ENCODE results near the gene PAK5. TPM values are rescaled to one million over a fixed set of nuclear protein-coding genes. Genes with fewer than 3 reads are reported as not detected.

The PAK5 gene
- total RNA-seq, 1 experiment from 2014 or later = not detected

DNA sequence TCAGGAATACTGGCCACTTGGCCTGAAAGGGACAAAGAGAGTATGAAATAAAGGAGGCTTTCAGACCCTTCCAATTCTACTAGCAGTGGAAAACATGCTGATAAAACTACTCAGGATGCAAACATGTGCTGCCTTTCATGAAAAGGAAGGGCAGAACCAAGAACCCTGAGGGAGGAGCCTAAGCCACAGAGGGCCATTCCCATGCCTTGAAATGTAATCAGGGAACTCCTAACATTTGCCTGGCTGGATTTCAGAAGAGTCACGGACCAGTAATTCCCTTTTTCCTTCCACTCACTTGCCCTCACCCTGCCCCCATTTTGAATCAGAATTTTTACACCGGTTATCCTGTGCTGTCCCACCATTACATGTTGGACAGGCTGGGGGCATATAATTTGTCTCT lies 208.3 kb downstream of the PAK5 start:
- Histone ChIP-seq H3K36me3 (ENCODE audit: control insufficient read depth in 1 of 2, insufficient read depth in 2 of 2, low read length in 2 of 2) (no peaks in the 10 kb centered on the region), H3K4me1 (ENCODE audit: control insufficient read depth in 1 of 2, insufficient read depth in 2 of 2, low read length in 2 of 2) (no peaks in the 10 kb centered on the region), H2AFZ (ENCODE audit: low read depth, low read length, poor library complexity, severe bottlenecking) (no peak overlapping the region), H3K79me2 (ENCODE audit: insufficient read depth, low read length) (no peaks in the 10 kb centered on the region), H3K4me3 (replicated peaks in 1 of 2; ENCODE audit: low read depth in 1 of 2, low read length in 2 of 2) (no peak overlapping the region), H3K9me3 (ENCODE audit: control insufficient read depth in 1 of 2, insufficient read depth in 1 of 2, low read depth in 1 of 2, low read length in 2 of 2) (no peaks in the 10 kb centered on the region), H3K9ac (ENCODE audit: low read length) (no peak overlapping the region), H3K9me2 (ENCODE audit: insufficient read depth) (no peaks in the 10 kb centered on the region), H4K20me1 (ENCODE audit: insufficient read depth) (no peaks in the 10 kb centered on the region), H3K4me2 (ENCODE audit: low read length) (no peak overlapping the region), H3K27ac (ENCODE audit: low read depth, low read length) (no peak overlapping the region), H3K27me3 (ENCODE audit: insufficient read depth, low read length) (0 out of 2 replicates have a peak, but pooled peaks cover 8% of the 10 kb centered on the region)
- TF ChIP-seq JUND (IDR thresholded peaks at IDR 0.05) (no peak), SRF (IDR thresholded peaks at IDR 0.05; ENCODE audit: low read depth) (no peak), SIN3A (IDR thresholded peaks at IDR 0.05; ENCODE audit: low read depth) (no peak), CEBPB (IDR thresholded peaks at IDR 0.05; ENCODE audit: low read depth) (no peak), SP1 (IDR thresholded peaks at IDR 0.05; ENCODE audit: low read depth) (no peak), EZH2phosphoT487 (IDR thresholded peaks at IDR 0.05; ENCODE audit: borderline replicate concordance) (no peak), ZFX (IDR thresholded peaks at IDR 0.05) (no peak), POLR2A (IDR thresholded peaks at IDR 0.05; ENCODE audit: borderline replicate concordance, extremely low read depth, insufficient read depth, insufficient read length) (no peak), EZH2 (IDR thresholded peaks at IDR 0.05) (no peak), ZNF274 (IDR thresholded peaks at IDR 0.05; ENCODE audit: low read depth, low read length) (no peak)
- TF ChIP-seq, protein P1, sequence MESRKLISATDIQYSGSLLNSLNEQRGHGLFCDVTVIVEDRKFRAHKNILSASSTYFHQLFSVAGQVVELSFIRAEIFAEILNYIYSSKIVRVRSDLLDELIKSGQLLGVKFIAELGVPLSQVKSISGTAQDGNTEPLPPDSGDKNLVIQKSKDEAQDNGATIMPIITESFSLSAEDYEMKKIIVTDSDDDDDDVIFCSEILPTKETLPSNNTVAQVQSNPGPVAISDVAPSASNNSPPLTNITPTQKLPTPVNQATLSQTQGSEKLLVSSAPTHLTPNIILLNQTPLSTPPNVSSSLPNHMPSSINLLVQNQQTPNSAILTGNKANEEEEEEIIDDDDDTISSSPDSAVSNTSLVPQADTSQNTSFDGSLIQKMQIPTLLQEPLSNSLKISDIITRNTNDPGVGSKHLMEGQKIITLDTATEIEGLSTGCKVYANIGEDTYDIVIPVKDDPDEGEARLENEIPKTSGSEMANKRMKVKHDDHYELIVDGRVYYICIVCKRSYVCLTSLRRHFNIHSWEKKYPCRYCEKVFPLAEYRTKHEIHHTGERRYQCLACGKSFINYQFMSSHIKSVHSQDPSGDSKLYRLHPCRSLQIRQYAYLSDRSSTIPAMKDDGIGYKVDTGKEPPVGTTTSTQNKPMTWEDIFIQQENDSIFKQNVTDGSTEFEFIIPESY (IDR thresholded peaks at IDR 0.05; ENCODE audit: extremely low read depth, insufficient replicate concordance, low read length) = no peak
- TF ChIP-seq, protein P2, sequence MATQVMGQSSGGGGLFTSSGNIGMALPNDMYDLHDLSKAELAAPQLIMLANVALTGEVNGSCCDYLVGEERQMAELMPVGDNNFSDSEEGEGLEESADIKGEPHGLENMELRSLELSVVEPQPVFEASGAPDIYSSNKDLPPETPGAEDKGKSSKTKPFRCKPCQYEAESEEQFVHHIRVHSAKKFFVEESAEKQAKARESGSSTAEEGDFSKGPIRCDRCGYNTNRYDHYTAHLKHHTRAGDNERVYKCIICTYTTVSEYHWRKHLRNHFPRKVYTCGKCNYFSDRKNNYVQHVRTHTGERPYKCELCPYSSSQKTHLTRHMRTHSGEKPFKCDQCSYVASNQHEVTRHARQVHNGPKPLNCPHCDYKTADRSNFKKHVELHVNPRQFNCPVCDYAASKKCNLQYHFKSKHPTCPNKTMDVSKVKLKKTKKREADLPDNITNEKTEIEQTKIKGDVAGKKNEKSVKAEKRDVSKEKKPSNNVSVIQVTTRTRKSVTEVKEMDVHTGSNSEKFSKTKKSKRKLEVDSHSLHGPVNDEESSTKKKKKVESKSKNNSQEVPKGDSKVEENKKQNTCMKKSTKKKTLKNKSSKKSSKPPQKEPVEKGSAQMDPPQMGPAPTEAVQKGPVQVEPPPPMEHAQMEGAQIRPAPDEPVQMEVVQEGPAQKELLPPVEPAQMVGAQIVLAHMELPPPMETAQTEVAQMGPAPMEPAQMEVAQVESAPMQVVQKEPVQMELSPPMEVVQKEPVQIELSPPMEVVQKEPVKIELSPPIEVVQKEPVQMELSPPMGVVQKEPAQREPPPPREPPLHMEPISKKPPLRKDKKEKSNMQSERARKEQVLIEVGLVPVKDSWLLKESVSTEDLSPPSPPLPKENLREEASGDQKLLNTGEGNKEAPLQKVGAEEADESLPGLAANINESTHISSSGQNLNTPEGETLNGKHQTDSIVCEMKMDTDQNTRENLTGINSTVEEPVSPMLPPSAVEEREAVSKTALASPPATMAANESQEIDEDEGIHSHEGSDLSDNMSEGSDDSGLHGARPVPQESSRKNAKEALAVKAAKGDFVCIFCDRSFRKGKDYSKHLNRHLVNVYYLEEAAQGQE (IDR thresholded peaks at IDR 0.05; ENCODE audit: low read depth) = no peak
- TF ChIP-seq, protein P3, sequence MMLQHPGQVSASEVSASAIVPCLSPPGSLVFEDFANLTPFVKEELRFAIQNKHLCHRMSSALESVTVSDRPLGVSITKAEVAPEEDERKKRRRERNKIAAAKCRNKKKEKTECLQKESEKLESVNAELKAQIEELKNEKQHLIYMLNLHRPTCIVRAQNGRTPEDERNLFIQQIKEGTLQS (IDR thresholded peaks at IDR 0.05) = no peak
- BruUV-seq (replicated peaks) = no TSS peak
- CTCF ChIA-PET = no interaction called here
- no peak for ATAC-seq
- POLR2A ChIA-PET = no interaction called here
- intact Hi-C loops (cut with micrococcal nuclease) = no loop called here
- RAD21 ChIA-PET (ENCODE audit: low non-redundant PET in 1 of 2, low total read pairs in 2 of 2, uncharacterized antibody in 2 of 2, unreplicated experiment in 2 of 2) = no interaction called here
- DNase-seq (ENCODE audit: low read depth, low spot score) = no peak
